Neural cell (in vitro differentiated cells): ENCODE data around the gene CTDNEP1. TPM values are rescaled to one million over a fixed set of nuclear protein-coding genes. Genes with fewer than 3 reads are reported as not detected.

Experiments used
- H2AFZ ChIP-seq: fragments of 200-600, 300-800 bp; sonication (generic), shearing (Covaris generic); 2 replicates; pipeline ENCODE4 v1.6.0; 2014; ENCODE audit warnings: low read depth, mild to moderate bottlenecking, antibody characterized with exemption, low read length, moderate library complexity
- H3F3A ChIP-seq: fragments of 200-600 bp; shearing (Covaris generic); 2 replicates; pipeline ENCODE4 v1.6.1; 2016; ENCODE audit warnings: mild to moderate bottlenecking, moderate library complexity, mixed read lengths, antibody characterized with exemption, low read length; ENCODE audit not compliant: insufficient read depth, poor library complexity, severe bottlenecking
- H3K27ac ChIP-seq: fragments of 200-600, 300-800 bp; sonication (generic), shearing (Covaris generic); 2 replicates; pipeline ENCODE4 v1.5.1; 2014; ENCODE audit warnings: mild to moderate bottlenecking, low read length, moderate library complexity
- H3K27me3 ChIP-seq: fragments of 300-800, 200-600 bp; sonication (generic), shearing (Covaris generic); 2 replicates; pipeline ENCODE4 v1.6.0; 2014; ENCODE audit warnings: mild to moderate bottlenecking, low read depth, low read length, moderate library complexity; ENCODE audit not compliant: insufficient read depth
- H3K36me3 ChIP-seq: fragments of 300-800, 200-600 bp; sonication (generic), shearing (Covaris generic); 2 replicates; pipeline ENCODE4 v1.5.1; 2014; ENCODE audit warnings: mild to moderate bottlenecking, antibody characterized with exemption, low read length, moderate library complexity; ENCODE audit not compliant: insufficient read depth
- H3K4me2 ChIP-seq: fragments of 300-800, 200-600 bp; sonication (generic), shearing (Covaris generic); 2 replicates; pipeline ENCODE4 v1.6.0; 2014; ENCODE audit warnings: mild to moderate bottlenecking, low read length
- H3K4me3 ChIP-seq: fragments of 300-800, 200-600 bp; sonication (generic), shearing (Covaris generic); 2 replicates; pipeline ENCODE4 v1.5.1; 2014; ENCODE audit warnings: mild to moderate bottlenecking, low read length, moderate library complexity
- H3K79me2 ChIP-seq: fragments of 200-600 bp; shearing (Covaris generic); replicated peaks from 2 replicates; pipeline ENCODE4 v1.6.0; 2014; ENCODE audit warnings: mild to moderate bottlenecking, low read length, moderate library complexity; ENCODE audit not compliant: insufficient read depth
- H3K9ac ChIP-seq: fragments of 300-800, 200-600 bp; sonication (generic), shearing (Covaris generic); 2 replicates; pipeline ENCODE4 v1.6.1; 2016; ENCODE audit warnings: mild to moderate bottlenecking, low read length, mixed read lengths
- H3K9me2 ChIP-seq: fragments of 200-600 bp; shearing (Covaris generic); 2 replicates; pipeline ENCODE4 v1.6.1; 2016; ENCODE audit warnings: mild to moderate bottlenecking, low read length, mixed read lengths; ENCODE audit not compliant: insufficient read depth
- H3K9me3 ChIP-seq: fragments of 200-600, 300-800 bp; sonication (generic), shearing (Covaris generic); 2 replicates; pipeline ENCODE4 v1.6.1; 2016; ENCODE audit warnings: mild to moderate bottlenecking, mixed run types, low read length, moderate library complexity, mixed read lengths
- H4K20me1 ChIP-seq: fragments of 200-600 bp; shearing (Covaris generic); 2 replicates; pipeline ENCODE4 v1.6.1; 2016; ENCODE audit warnings: mild to moderate bottlenecking, mixed run types; ENCODE audit not compliant: insufficient read depth
- EP300 ChIP-seq: fragments of 450-650 bp; conservative IDR thresholded peaks from 2 replicates; pipeline ENCODE4 v1.6.1; 2014; ENCODE audit warnings: antibody characterized with exemption, mild to moderate bottlenecking, moderate library complexity; ENCODE audit not compliant: poor library complexity, severe bottlenecking
- EZH2 ChIP-seq: fragments of 200-600, 300-800 bp; shearing (Covaris generic), sonication (generic); IDR thresholded peaks from 2 replicates; pipeline ENCODE4 v1.6.1; 2014; ENCODE audit warnings: antibody characterized with exemption, low read length, borderline replicate concordance, mild to moderate bottlenecking; ENCODE audit not compliant: insufficient read depth, poor library complexity, severe bottlenecking
- MXI1 ChIP-seq: fragments of 450-650 bp; conservative IDR thresholded peaks from 2 replicates; pipeline ENCODE4 v1.6.1; 2014; ENCODE audit warnings: antibody characterized with exemption, mild to moderate bottlenecking; ENCODE audit not compliant: poor library complexity, severe bottlenecking
- POLR2AphosphoS5 ChIP-seq: IDR thresholded peaks from 2 replicates; pipeline ENCODE4 v1.6.1; 2012
- RAD21 ChIP-seq: fragments of 450-650 bp; conservative IDR thresholded peaks from 2 replicates; pipeline ENCODE4 v1.6.1; 2014; ENCODE audit warnings: antibody characterized with exemption, mild to moderate bottlenecking, moderate library complexity
- SMC3 ChIP-seq: fragments of 450-650 bp; conservative IDR thresholded peaks from 2 replicates; pipeline ENCODE4 v1.6.1; 2014; ENCODE audit warnings: antibody characterized with exemption, mild to moderate bottlenecking, moderate library complexity; ENCODE audit not compliant: poor library complexity
- TAF1 ChIP-seq: IDR thresholded peaks from 2 replicates; pipeline ENCODE4 v1.6.1; 2012; ENCODE audit warnings: low read depth
- polyA plus RNA-seq: library from polyadenylated mRNA; depleted of rRNA; stranded (reverse); fragments of >200 nt; gene quantifications from 2 replicates; pipeline ENCODE4 v1.2.3, GENCODE V29; 2014
- TF ChIP-seq, protein P1 (sequence below): IDR thresholded peaks from 2 replicates; pipeline ENCODE4 v1.6.1; 2012; ENCODE audit warnings: borderline replicate concordance
- TF ChIP-seq, protein P2 (sequence below): fragments of 450-650 bp; IDR thresholded peaks from 2 replicates; pipeline ENCODE4 v1.5.1; 2014; ENCODE audit warnings: antibody characterized with exemption, mild to moderate bottlenecking, moderate library complexity; ENCODE audit not compliant: poor library complexity, severe bottlenecking

The CTDNEP1 gene
- polyA plus RNA-seq, 1 donor from 2014 or later, result 39.4 TPM

DNA sequence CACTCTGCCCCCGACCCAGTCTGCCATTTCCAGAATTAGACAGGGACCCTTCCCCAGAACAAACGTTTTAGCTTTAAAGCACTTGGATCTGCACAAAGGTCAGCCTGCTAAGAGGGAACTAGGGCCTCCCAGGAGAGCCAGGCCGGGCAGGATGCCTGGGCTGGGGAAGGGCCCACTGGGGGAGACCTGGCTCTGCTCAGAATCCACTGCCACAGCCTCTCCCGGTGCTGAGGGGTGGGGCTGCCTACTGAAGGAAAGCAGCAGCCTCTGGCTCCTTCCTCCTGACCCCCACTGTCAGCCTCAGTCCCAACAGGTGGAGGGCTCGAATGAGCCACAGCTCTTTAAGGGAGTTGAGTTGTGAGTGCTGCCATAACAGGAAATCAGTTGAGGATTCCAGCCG lies 41.2 kb upstream of the CTDNEP1 start:
- H3K9ac ChIP-seq, result no peak overlapping the region
- H3K79me2 ChIP-seq, result no peaks in the 10 kb centered on the region
- TF ChIP-seq, protein P1, sequence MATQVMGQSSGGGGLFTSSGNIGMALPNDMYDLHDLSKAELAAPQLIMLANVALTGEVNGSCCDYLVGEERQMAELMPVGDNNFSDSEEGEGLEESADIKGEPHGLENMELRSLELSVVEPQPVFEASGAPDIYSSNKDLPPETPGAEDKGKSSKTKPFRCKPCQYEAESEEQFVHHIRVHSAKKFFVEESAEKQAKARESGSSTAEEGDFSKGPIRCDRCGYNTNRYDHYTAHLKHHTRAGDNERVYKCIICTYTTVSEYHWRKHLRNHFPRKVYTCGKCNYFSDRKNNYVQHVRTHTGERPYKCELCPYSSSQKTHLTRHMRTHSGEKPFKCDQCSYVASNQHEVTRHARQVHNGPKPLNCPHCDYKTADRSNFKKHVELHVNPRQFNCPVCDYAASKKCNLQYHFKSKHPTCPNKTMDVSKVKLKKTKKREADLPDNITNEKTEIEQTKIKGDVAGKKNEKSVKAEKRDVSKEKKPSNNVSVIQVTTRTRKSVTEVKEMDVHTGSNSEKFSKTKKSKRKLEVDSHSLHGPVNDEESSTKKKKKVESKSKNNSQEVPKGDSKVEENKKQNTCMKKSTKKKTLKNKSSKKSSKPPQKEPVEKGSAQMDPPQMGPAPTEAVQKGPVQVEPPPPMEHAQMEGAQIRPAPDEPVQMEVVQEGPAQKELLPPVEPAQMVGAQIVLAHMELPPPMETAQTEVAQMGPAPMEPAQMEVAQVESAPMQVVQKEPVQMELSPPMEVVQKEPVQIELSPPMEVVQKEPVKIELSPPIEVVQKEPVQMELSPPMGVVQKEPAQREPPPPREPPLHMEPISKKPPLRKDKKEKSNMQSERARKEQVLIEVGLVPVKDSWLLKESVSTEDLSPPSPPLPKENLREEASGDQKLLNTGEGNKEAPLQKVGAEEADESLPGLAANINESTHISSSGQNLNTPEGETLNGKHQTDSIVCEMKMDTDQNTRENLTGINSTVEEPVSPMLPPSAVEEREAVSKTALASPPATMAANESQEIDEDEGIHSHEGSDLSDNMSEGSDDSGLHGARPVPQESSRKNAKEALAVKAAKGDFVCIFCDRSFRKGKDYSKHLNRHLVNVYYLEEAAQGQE, result no peak
- TF ChIP-seq POLR2AphosphoS5 (no peak), MXI1 (no peak), EP300 (no peak), TAF1 (no peak), EZH2 (no peak), RAD21 (no peak), SMC3 (no peak)
- TF ChIP-seq, protein P2, sequence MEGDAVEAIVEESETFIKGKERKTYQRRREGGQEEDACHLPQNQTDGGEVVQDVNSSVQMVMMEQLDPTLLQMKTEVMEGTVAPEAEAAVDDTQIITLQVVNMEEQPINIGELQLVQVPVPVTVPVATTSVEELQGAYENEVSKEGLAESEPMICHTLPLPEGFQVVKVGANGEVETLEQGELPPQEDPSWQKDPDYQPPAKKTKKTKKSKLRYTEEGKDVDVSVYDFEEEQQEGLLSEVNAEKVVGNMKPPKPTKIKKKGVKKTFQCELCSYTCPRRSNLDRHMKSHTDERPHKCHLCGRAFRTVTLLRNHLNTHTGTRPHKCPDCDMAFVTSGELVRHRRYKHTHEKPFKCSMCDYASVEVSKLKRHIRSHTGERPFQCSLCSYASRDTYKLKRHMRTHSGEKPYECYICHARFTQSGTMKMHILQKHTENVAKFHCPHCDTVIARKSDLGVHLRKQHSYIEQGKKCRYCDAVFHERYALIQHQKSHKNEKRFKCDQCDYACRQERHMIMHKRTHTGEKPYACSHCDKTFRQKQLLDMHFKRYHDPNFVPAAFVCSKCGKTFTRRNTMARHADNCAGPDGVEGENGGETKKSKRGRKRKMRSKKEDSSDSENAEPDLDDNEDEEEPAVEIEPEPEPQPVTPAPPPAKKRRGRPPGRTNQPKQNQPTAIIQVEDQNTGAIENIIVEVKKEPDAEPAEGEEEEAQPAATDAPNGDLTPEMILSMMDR, result no peak
- no peaks in the 10 kb centered on the region for H3F3A ChIP-seq
- H2AFZ ChIP-seq, result no peak overlapping the region
- no peaks in the 10 kb centered on the region for H3K36me3 ChIP-seq
- H3K4me3 ChIP-seq, result no peak overlapping the region
- H3K9me2 ChIP-seq, result no peaks in the 10 kb centered on the region
- H4K20me1 ChIP-seq, result no peaks in the 10 kb centered on the region
- peaks cover 49% of the 10 kb centered on the region for H3K27me3 ChIP-seq
- H3K27ac ChIP-seq, result no peak overlapping the region
- no peaks in the 10 kb centered on the region for H3K9me3 ChIP-seq
- H3K4me2 ChIP-seq, result no peak overlapping the region

DNA sequence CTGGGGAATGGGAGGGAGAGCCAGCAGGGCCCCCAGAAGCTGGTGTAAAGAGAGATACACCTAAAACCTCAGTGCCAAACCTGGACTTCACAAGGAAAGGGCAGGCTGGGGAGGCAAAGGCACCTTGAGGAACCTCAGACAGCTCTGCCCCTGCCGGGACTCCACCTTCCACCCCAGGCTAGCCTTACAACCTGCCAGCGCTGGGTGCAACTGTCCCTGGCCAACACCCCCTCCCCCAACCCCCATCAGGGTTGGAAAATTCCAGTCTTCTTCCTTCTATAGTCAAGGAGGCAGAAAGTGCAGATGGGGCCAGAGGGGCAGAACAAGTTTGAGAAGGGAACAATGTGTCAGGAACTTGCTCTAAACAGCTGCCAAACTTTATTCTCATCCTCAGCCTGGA lies 40.7 kb upstream of the CTDNEP1 start:
- H3K4me2 ChIP-seq, result no peak overlapping the region
- TF ChIP-seq SMC3 (no peak), TAF1 (no peak), EP300 (no peak)
- TF ChIP-seq, protein P1, result no peak
- H3K9me2 ChIP-seq, result no peaks in the 10 kb centered on the region
- no peaks in the 10 kb centered on the region for H4K20me1 ChIP-seq
- no peaks in the 10 kb centered on the region for H3K36me3 ChIP-seq
- no peak overlapping the region for H3K9ac ChIP-seq
- H2AFZ ChIP-seq, result no peak overlapping the region
- H3K9me3 ChIP-seq, result no peaks in the 10 kb centered on the region
- H3K27ac ChIP-seq, result no peak overlapping the region
- H3K79me2 ChIP-seq, result no peaks in the 10 kb centered on the region
- H3F3A ChIP-seq, result no peaks in the 10 kb centered on the region
- H3K27me3 ChIP-seq, result peaks cover 49% of the 10 kb centered on the region
- H3K4me3 ChIP-seq, result no peak overlapping the region
